Cardiac fibroblast (primary cell): ENCODE data around the gene NUDT2.
"Not testable (repeated sequence)": the region's sequence is repeated elsewhere in the genome, so short reads cannot be mapped to it uniquely, and the experiment has no call there.

ENCODE experiments used
- DNase-seq, 2 donors: peaks; one replicate each; pipeline versions ENCODE4 v3.0.0 to v3.0.0-alpha.2; 2010; ENCODE audit warnings: low read depth in 2 of 2
- H3K4me3 ChIP-seq, 2 donors: replicated peaks in 1 of 2; 1 replicate in 1 of 2; 2 replicates in 1 of 2; pipeline ENCODE4 v1.5.1; 2011; ENCODE audit warnings: low read depth in 2 of 2, low read length in 2 of 2, mild to moderate bottlenecking in 2 of 2, moderate library complexity in 1 of 2
- CTCF ChIP-seq: IDR thresholded peaks from one replicate; pipeline ENCODE4 v1.5.1; 2011; ENCODE audit warnings: low read depth, mild to moderate bottlenecking, low read length, inconsistent platforms

NUDT2 gene

DNA sequence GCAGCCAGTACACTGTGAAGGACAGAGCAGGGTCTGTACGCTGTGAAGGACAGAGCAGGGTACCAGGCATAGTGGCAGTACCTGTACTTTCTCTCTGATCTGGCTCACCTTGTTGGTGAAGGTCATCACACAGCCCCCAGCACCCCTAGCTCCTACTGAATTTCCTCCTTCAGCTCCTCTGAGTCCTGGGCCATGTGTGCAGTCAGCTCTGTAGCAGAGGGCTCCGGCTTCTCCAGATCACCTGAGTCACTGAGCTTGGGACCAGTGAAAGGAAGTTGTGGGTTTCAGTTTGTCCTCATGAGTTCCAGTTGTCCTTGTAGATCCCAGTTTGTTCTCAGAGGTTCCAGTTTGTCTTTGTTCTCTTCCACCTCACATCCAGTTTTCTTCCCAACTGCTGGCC lies 5.5 kb downstream of the NUDT2 start:
- H3K4me3 ChIP-seq, result no peak overlapping the region
- no peak for TF ChIP-seq CTCF
- DNase-seq, result no peak

GRCh38 chr9:34335376-34335775 lies 6.0 kb downstream of the NUDT2 start:
- DNase-seq, result no peak
- TF ChIP-seq CTCF, result no peak
- H3K4me3 ChIP-seq, result no peak overlapping the region

DNA sequence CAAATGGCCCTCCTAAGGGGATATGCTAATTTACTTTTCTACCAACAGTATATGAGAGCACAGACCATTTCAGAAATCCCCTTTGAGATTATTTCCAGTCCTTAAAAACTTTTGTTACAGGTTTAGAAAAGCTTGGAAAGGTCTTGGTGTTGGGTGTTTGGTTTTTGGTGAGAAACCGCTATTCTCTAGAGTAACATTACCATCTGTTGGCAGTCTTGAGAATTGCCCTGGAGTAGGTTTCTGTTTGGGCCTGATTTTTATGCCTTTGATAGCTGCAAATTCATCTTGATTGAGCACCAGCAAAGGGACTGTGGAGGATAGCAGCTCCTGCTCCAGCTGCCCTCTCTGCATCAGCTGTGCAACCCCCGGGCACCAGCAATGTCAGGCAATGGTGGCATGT lies 8.0 kb downstream of the NUDT2 start:
- H3K4me3 ChIP-seq, result no peak overlapping the region
- peak; percentile 14 for TF ChIP-seq CTCF
- DNase-seq, result peak in 1 of 2 donors; percentile 18

GRCh38 chr9:34338079-34338478 lies 8.7 kb downstream of the NUDT2 start:
- not testable (repeated sequence) for DNase-seq, H3K4me3 ChIP-seq

GRCh38 chr9:34338665-34339385 lies 9.5 kb downstream of the NUDT2 start:
- no peak overlapping the region for H3K4me3 ChIP-seq
- no peak for DNase-seq
- no peak for TF ChIP-seq CTCF

GRCh38 chr9:34341659-34342295 lies 12.4 kb downstream of the NUDT2 start:
- DNase-seq, result no peak
- no peak overlapping the region for H3K4me3 ChIP-seq

More at GRCh38 chr9:34341659-34342295, 12.4 kb downstream of the NUDT2 start:
- TF ChIP-seq CTCF, result no peak
